GM19238 (cell line): Measurements from ENCODE around the gene SVOPL.
"Not testable (repeated sequence)": the region's sequence is repeated elsewhere in the genome, so short reads cannot be mapped to it uniquely, and the experiment has no call there.

ENCODE experiments used
- DNase-seq: peaks from one replicate; pipeline ENCODE4 v3.0.0; 2011; ENCODE audit warnings: low spot score; ENCODE audit not compliant: insufficient read length

The SVOPL gene, protein sequence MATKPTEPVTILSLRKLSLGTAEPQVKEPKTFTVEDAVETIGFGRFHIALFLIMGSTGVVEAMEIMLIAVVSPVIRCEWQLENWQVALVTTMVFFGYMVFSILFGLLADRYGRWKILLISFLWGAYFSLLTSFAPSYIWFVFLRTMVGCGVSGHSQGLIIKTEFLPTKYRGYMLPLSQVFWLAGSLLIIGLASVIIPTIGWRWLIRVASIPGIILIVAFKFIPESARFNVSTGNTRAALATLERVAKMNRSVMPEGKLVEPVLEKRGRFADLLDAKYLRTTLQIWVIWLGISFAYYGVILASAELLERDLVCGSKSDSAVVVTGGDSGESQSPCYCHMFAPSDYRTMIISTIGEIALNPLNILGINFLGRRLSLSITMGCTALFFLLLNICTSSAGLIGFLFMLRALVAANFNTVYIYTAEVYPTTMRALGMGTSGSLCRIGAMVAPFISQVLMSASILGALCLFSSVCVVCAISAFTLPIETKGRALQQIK

DNA sequence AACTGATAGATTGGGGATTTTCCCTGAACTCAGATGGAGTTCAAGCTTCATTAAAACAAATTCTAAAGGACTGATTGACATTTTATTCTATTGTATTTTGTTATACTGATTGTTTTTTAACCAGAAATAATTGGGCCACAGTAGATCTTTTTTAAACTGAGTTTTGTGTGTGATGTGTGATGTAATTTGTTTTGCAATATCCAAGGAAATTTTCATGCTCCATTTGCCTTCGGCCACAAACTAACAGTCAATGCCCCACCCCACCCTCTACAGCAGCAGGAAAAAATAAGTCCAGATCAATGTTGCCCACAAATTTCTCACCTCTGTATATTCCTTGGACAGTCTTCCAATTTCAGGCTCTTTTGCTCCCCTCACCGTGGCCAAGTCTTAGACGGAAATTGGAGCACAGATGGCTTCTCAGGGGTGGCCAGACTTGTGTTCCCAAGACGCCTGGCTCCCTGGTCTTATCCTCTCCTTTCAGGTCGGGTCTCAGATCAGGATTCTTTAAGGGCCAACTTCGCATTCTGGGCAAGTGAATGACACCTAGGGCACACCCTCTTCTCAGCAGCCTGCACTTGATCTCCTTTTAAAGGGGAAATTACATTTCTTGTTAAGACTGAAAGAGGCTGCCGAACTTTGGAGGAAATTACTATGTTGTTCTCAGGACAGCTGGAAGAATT lies at the start of gene SVOPL:
Gene SVOPL (minus strand): TSS at position 506 of the 680 bp plus-strand sequence. CDS start 22,317 bp downstream, outside the sequence.
- DNase-seq, result no peak

- no peak for DNase-seq
Observed at GRCh38 chr7:138750473-138750872, 49.3 kb upstream of the SVOPL start.

DNA sequence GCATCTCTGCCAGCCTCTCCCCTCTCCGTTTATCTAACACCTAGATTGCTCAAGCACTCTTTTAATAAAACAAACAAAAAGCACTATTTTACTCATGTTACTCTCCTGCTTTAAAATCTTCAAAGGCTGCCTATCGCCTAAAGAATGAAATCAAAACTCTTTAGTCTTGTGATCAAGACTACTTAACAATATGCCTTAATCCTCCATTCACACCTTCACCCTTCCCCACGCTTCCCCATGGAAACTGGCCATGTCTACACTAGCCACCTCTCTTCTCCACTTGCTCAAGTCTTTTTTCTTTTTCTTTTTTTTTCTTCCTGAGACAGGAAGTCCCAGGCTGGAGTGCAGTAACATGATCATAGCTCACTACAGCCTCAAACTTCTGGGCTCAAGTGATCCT lies 48.8 kb upstream of the SVOPL start:
- no peak for DNase-seq

DNA sequence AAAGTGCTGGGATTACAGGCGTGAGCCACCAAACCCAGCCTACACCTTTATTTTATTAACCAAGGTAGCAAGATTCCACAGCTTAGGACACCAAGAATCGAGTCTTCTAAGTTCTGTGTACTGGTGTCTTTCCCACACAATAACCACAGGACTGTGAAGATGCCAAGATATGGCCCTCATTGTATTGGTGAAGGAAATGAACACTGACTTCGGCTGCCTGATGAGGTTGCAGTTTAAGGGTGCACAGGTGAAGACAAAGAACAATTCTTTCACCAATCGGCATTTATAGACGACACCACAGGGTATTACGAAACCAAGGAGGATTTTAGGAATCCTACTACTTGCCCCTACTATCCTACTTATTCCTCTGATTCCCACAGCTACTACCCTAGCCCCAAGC lies 47.5 kb upstream of the SVOPL start:
- no peak for DNase-seq

- no peak for DNase-seq
Observed at GRCh38 chr7:138746073-138746472, 44.9 kb upstream of the SVOPL start.

GRCh38 chr7:138745189-138745588 lies 44.0 kb upstream of the SVOPL start:
- no peak for DNase-seq

GRCh38 chr7:138741453-138741735 lies 40.2 kb upstream of the SVOPL start:
- no peak for DNase-seq

GRCh38 chr7:138739859-138740258 lies 38.7 kb upstream of the SVOPL start:
- DNase-seq, result no peak

GRCh38 chr7:138738551-138739335 lies 37.6 kb upstream of the SVOPL start:
- DNase-seq, result peak; percentile 48

DNA sequence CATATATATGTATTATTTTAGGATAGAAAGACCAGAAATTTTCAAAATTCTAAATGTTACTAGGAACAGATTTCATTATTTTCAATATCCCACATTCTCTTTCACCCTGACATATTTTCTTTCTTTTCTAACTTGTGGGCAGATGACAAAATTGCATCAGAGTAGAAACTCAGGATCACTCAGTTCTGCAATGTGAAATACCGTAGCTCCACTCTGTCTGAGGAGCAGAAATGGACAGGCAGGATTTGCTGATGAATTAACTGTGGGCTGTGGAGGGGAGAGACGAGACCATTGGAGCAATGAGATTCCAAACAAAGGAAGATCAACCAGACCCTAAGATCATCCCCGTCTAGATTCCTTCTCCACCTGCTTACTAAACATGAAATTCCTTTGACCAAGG lies 37.0 kb upstream of the SVOPL start:
- DNase-seq, result no peak

DNA sequence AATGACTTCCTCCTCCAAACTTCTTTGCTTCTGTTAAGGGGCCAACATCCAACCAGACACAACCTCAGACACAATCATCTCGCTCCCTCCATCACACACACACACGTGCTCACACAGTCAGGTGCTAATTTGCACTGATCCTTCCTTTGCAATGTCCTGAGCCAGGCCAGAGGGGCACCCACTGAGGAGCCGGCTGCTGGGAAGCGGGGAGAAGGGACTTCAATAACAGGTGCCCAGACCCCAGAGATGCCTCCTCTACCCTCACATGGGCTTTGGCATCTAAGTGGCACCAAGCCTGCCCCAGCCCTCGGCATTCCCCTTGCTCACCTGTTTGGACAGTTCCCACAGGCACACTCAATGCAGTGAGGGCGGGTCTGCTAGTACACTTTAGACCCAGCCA lies 34.2 kb upstream of the SVOPL start:
- no peak for DNase-seq

GRCh38 chr7:138731733-138732132 lies 30.6 kb upstream of the SVOPL start:
- DNase-seq, result not testable (repeated sequence)

GRCh38 chr7:138729444-138729843 lies 28.3 kb upstream of the SVOPL start:
- DNase-seq, result no peak

GRCh38 chr7:138727336-138728099 lies 26.4 kb upstream of the SVOPL start:
- no peak for DNase-seq

DNA sequence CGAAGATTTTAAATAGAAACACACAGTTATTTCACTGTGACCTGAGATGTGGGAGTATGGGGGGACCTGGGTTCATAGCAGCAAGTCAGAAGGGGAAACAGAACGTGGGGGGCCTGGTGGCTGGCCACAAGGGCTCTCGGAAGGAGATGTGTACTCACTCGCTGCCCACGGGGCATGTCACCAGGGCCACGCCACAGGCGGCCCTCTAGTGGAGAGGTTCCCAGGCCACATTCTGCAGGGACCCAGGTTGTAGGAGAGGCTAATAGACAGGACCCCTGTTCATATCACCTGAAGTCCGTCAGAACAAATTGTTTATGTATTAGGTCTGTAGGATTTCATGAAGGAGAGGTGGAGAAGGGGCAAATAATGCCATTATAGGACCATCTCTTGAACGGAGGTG lies 25.1 kb upstream of the SVOPL start:
- no peak for DNase-seq

GRCh38 chr7:138720286-138720685 lies 19.1 kb upstream of the SVOPL start:
- no peak for DNase-seq

GRCh38 chr7:138716889-138717288 lies 15.7 kb upstream of the SVOPL start:
- no peak for DNase-seq

- DNase-seq, result no peak
Observed at GRCh38 chr7:138713191-138713590, 12.0 kb upstream of the SVOPL start.

DNA sequence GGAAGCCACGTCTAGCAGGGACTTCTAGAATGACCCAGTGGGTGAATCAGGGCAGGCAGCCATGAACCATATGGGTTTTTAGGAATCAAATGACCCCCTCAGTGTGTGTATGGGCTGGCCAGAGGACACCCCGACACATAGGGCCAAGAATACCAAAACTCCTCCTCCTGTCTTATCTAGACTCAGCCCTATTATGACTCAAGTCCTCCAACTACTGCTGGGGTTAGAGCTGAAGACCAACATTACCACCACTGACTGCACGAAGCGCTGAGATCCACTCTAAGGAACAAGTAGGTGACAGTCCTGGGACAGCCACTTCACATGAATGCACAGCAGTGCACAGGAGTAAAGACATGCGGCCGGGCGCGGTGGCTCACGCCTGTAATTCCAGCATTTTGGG lies 11.5 kb upstream of the SVOPL start:
- DNase-seq, result no peak

DNA sequence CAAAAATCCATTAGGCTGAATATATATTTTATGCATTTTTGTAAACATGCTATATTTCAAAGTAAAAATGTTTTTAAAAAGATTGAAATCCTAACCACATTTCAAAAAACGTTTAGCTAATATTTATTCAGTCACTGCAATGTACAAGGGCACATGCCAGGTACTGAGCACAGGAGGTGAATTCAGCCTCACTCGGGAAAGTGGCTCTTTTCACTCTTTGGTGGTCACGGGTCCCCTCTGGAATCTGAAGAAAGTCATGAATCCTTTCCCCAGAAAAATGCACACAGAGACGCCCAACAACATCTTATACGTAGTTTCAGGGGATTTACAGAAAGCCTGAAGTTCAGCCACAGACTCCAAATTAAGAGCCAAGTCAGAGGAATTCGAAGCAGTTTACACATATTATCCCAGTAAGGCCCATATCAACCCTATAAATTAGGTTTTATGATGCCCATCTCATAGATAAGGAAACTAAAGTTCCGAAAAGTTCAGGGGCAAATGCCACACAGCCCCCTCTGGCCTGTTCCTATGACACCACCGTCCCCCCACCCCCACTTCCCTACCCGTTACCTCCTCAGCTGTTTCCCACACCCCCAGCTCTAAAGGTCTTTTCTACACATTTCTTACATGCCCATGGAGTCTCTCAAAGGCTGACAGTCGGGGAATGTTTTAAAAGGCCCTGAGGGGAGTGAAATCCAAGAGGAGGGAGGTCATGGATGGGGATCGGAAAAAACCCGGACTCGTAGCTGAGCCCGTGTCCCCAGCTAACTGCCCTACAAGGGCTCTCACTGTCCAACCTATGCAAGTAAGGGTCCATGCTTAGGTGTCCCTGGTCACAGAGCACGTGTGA lies 9.6 kb upstream of the SVOPL start:
- no peak for DNase-seq
